Stomach (tissue), 9 donors: ENCODE data around the gene GNA15. TPM values are rescaled to one million over a fixed set of nuclear protein-coding genes. Genes with fewer than 3 reads are reported as not detected.

Source experiments
- DNase-seq, 2 donors: peaks; one replicate each; pipeline versions ENCODE4 v3.0.0 to v3.0.0-alpha.2; 2013 to 2019
- H3K27ac ChIP-seq, 5 donors: fragments of 200-600 bp in 4 of 5; sonication (generic) in 4 of 5; one replicate each; pipeline ENCODE4 v1.5.1; 2013 to 2019; ENCODE audit warnings: mild to moderate bottlenecking in 1 of 5, moderate library complexity in 1 of 5
- H3K27me3 ChIP-seq, 3 donors: fragments of 200-600 bp; sonication (generic); one replicate each; pipeline ENCODE4 v1.5.1; 2017 to 2019; ENCODE audit warnings: mixed run types in 1 of 3
- H3K36me3 ChIP-seq, 4 donors: fragments of 200-600 bp; sonication (generic); 1 replicate in 3 of 4; 2 replicates in 1 of 4; pipeline ENCODE4 v1.5.1; 2016 to 2019
- H3K4me1 ChIP-seq, 4 donors: fragments of 200-600 bp; sonication (generic); one replicate each; pipeline ENCODE4 v1.5.1; 2016 to 2019
- H3K4me3 ChIP-seq, 4 donors: fragments of 200-600 bp; sonication (generic) in 3 of 4; one replicate each; pipeline ENCODE4 v1.5.1; 2016 to 2019; ENCODE audit warnings: mild to moderate bottlenecking in 1 of 4
- H3K9me3 ChIP-seq, 4 donors: fragments of 200-600 bp; sonication (generic); one replicate each; pipeline ENCODE4 v1.5.1; 2016 to 2019
- CTCF ChIP-seq, 7 experiments: fragments of 450-650 bp in 4 of 7; fragments of 200-600 bp in 3 of 7; sonication (generic) in 3 of 7; IDR thresholded peaks; one replicate each; pipeline ENCODE4 v1.5.1; 2016 to 2019; ENCODE audit warnings: antibody characterized with exemption in 7 of 7, control low read depth in 2 of 7, mild to moderate bottlenecking in 1 of 7
- EP300 ChIP-seq: sonication (generic); formaldehyde crosslinking; IDR thresholded peaks from one replicate; pipeline ENCODE4 v1.6.1; 2017; ENCODE audit warnings: antibody characterized with exemption
- POLR2A ChIP-seq, 4 donors: fragments of 450-650 bp; IDR thresholded peaks; one replicate each; pipeline ENCODE4 v1.6.1; 2016; ENCODE audit warnings: antibody characterized with exemption in 4 of 4, control low read depth in 2 of 4, mild to moderate bottlenecking in 1 of 4, moderate library complexity in 1 of 4
- POLR2AphosphoS5 ChIP-seq, 3 donors: sonication (generic); formaldehyde crosslinking; IDR thresholded peaks; one replicate each; pipeline ENCODE4 v1.6.1; 2016; ENCODE audit warnings: antibody characterized with exemption in 3 of 3
- WGBS, 5 donors: extraction: QIAGEN DNeasy Blood & Tissue Kit in 3 of 5; methylation state at CpG; one replicate each; pipeline versions ENCODE4 v1.1.5 to v1.1.7; 2013 to 2018; 5-methylcytosine and 5-hydroxymethylcytosine counted together
- intact Hi-C: fragments of 100-400 bp; cut with DNase I; formaldehyde crosslinking; loops from one replicate; pipeline ENCODE4 v1.15.1; 2023; ENCODE audit warnings: low total_unique reads
- polyA plus RNA-seq, 3 donors: library from polyadenylated mRNA; stranded (reverse); fragments of 200-250 nt; gene quantifications; one replicate each; pipeline ENCODE4 v1.2.3, GENCODE V29; 2013
- total RNA-seq, 5 donors: library from RNA; depleted of rRNA; stranded (reverse); fragments of >200 nt; gene quantifications; one replicate each; pipeline versions ENCODE4 v1.1.0 to v1.2.3, GENCODE V29; 2014 to 2016
- donor health status: healthy with polysubstance abuse.
- donor health status: Bipolar disorder and iron deficiency.
- donor health status: healthy.

The GNA15 gene
- total and polyA plus RNA-seq, 8 donors = 0.45 to 15.1 (median 4.8) TPM; not detected in 2

GRCh38 chr19:3207461-3208242, 71.8 kb downstream of the GNA15 start:
- H3K9me3 ChIP-seq = no peaks in the 10 kb centered on the region
- H3K27ac ChIP-seq = no peak overlapping the region
- H3K4me3 ChIP-seq = no peak overlapping the region
- TF ChIP-seq EP300 (no peak), POLR2AphosphoS5 (IDR thresholded peaks at IDR 0.05) (no peak), POLR2A (IDR thresholded peaks at IDR 0.05) (no peak), CTCF (IDR thresholded peaks at IDR 0.05) (no peak)
- 90 to 94% (median 91%) methylated on average over 37 to 43 of the region's 43 CpGs for WGBS, 5 donors
- intact Hi-C loops = no loop called here
- H3K27me3 ChIP-seq = no peaks in the 10 kb centered on the region
- H3K36me3 ChIP-seq = peaks cover 38 to 66% (median 64%) of the 10 kb centered on the region in 4 donors
- H3K4me1 ChIP-seq = no peaks in the 10 kb centered on the region
- no peak for DNase-seq

- Histone ChIP-seq H3K27ac (no peak overlapping the region), H3K27me3 (no peaks in the 10 kb centered on the region), H3K4me1 (no peaks in the 10 kb centered on the region), H3K4me3 (no peak overlapping the region), H3K9me3 (no peaks in the 10 kb centered on the region), H3K36me3 (peaks cover 36 to 58% (median 57%) of the 10 kb centered on the region in 4 donors)
- TF ChIP-seq CTCF (IDR thresholded peaks at IDR 0.05) (no peak), POLR2A (IDR thresholded peaks at IDR 0.05) (no peak), EP300 (no peak), POLR2AphosphoS5 (IDR thresholded peaks at IDR 0.05) (no peak)
- intact Hi-C loops = no loop called here
- no peak for DNase-seq
- WGBS, 5 donors = 87 to 91% (median 91%) methylated on average over 16 to 33 of the region's 33 CpGs
These were observed 72.7 kb downstream of the GNA15 start for GRCh38 chr19:3208317-3209207.

GRCh38 chr19:3210347-3211017, 74.6 kb downstream of the GNA15 start:
- peak in 5 of 7 experiments; percentile 22 to 63 (median 29) for TF ChIP-seq CTCF (IDR thresholded peaks at IDR 0.05)
- no peak for TF ChIP-seq POLR2A (IDR thresholded peaks at IDR 0.05)
- no peaks in the 10 kb centered on the region for H3K9me3 ChIP-seq
- H3K36me3 ChIP-seq = peaks cover 22 to 39% (median 38%) of the 10 kb centered on the region in 4 donors
- H3K27me3 ChIP-seq = no peaks in the 10 kb centered on the region
- peak; percentile 64 to 67 for DNase-seq
- H3K4me3 ChIP-seq = no peak overlapping the region
- intact Hi-C loops = no loop called here
- no peaks in the 10 kb centered on the region for H3K4me1 ChIP-seq
- WGBS, 5 donors = 41 to 46% (median 42%) methylated on average over 18 to 20 of the region's 20 CpGs
- H3K27ac ChIP-seq = no peak overlapping the region

GRCh38 chr19:3211191-3211590, 75.4 kb downstream of the GNA15 start:
- H3K36me3 ChIP-seq = peaks cover 18 to 32% (median 31%) of the 10 kb centered on the region in 4 donors
- 38 to 53% (median 47%) methylated on average over 3 to 12 of the region's 12 CpGs for WGBS, 5 donors

More at GRCh38 chr19:3211191-3211590, 75.4 kb downstream of the GNA15 start:
- intact Hi-C loops = no loop called here
- TF ChIP-seq POLR2AphosphoS5 (IDR thresholded peaks at IDR 0.05) (no peak), EP300 (no peak), CTCF (IDR thresholded peaks at IDR 0.05) (no peak), POLR2A (IDR thresholded peaks at IDR 0.05) (no peak)
- Histone ChIP-seq H3K27me3 (no peaks in the 10 kb centered on the region), H3K27ac (no peak overlapping the region), H3K9me3 (no peaks in the 10 kb centered on the region), H3K4me3 (no peak overlapping the region), H3K4me1 (no peaks in the 10 kb centered on the region)
- DNase-seq = no peak
